DOHH2 (cell line): ENCODE results near the gene STARD3.

Experiments used
- H3F3A ChIP-seq: fragments of 200-600 bp; sonication (generic), shearing (Covaris generic); 2 replicates; pipeline ENCODE4 v1.6.0; 2016; ENCODE audit warnings: antibody characterized with exemption, mild to moderate bottlenecking; ENCODE audit not compliant: control insufficient read depth, insufficient read depth
- H3K27ac ChIP-seq: fragments of 200-600 bp; sonication (generic); 2 replicates; pipeline ENCODE4 v1.5.1; 2014; ENCODE audit warnings: low read depth, mild to moderate bottlenecking, low read length, moderate library complexity
- H3K27me3 ChIP-seq: fragments of 200-600 bp; sonication (generic); 2 replicates; pipeline ENCODE4 v1.6.1; 2014; ENCODE audit warnings: mild to moderate bottlenecking, low read length, mixed read lengths; ENCODE audit not compliant: control insufficient read depth
- H3K36me3 ChIP-seq: fragments of 200-600 bp; sonication (generic); 2 replicates; pipeline ENCODE4 v1.6.1; 2014; ENCODE audit warnings: mild to moderate bottlenecking, low read length, moderate library complexity, mixed read lengths; ENCODE audit not compliant: control insufficient read depth
- H3K4me1 ChIP-seq: fragments of 200-600 bp; sonication (generic); 2 replicates; pipeline ENCODE4 v1.6.1; 2014; ENCODE audit warnings: mild to moderate bottlenecking, low read length, mixed read lengths; ENCODE audit not compliant: control insufficient read depth
- H3K4me2 ChIP-seq: fragments of 200-600 bp; sonication (generic); 2 replicates; pipeline ENCODE4 v1.6.0; 2014; ENCODE audit warnings: mild to moderate bottlenecking, low read length, moderate library complexity
- H3K4me3 ChIP-seq: fragments of 200-600 bp; sonication (generic); 2 replicates; pipeline ENCODE4 v1.5.1; 2014; ENCODE audit warnings: mild to moderate bottlenecking, low read length, mixed read lengths
- H3K79me2 ChIP-seq: fragments of 200-600 bp; sonication (generic); 2 replicates; pipeline ENCODE4 v1.6.1; 2014; ENCODE audit warnings: mild to moderate bottlenecking, low read length, mixed read lengths; ENCODE audit not compliant: control insufficient read depth
- H3K9me2 ChIP-seq: fragments of 200-600 bp; sonication (generic); replicated peaks from 2 replicates; pipeline ENCODE4 v1.6.1; 2014; ENCODE audit warnings: mild to moderate bottlenecking, low read length, mixed read lengths; ENCODE audit not compliant: control insufficient read depth
- H3K9me3 ChIP-seq: fragments of 200-600 bp; sonication (generic); 2 replicates; pipeline ENCODE4 v1.6.1; 2014; ENCODE audit warnings: antibody characterized with exemption, low read length, mixed read lengths; ENCODE audit not compliant: control insufficient read depth, insufficient read depth
- H4K20me1 ChIP-seq: fragments of 200-600 bp; sonication (generic); 2 replicates; pipeline ENCODE4 v1.6.0; 2014; ENCODE audit warnings: low read depth, mild to moderate bottlenecking, antibody characterized with exemption, low read length, moderate library complexity; ENCODE audit not compliant: control insufficient read depth, insufficient read depth
- CTCF ChIP-seq: fragments of 200-600 bp; sonication (generic); IDR thresholded peaks from one replicate; pipeline ENCODE4 v1.5.1; 2014; ENCODE audit warnings: antibody characterized with exemption, mild to moderate bottlenecking, low read depth, low read length; ENCODE audit not compliant: poor library complexity, severe bottlenecking
- EZH2phosphoT487 ChIP-seq: fragments of 200-600 bp; sonication (generic); IDR thresholded peaks from 2 replicates; pipeline ENCODE4 v1.6.1; 2017; ENCODE audit warnings: borderline replicate concordance, mild to moderate bottlenecking, antibody characterized with exemption, low read length, moderate library complexity, mixed read lengths

STARD3 gene

GRCh38 chr17:39642291-39643074 lies 5.5 kb downstream of the STARD3 start:
- Histone ChIP-seq H4K20me1 (peaks cover 15% of the 10 kb centered on the region; the same call in 1 of the 2 replicates), H3K9me3 (no peaks in the 10 kb centered on the region), H3K79me2 (peaks cover 86% of the 10 kb centered on the region), H3K4me2 (no peak overlapping the region), H3K4me1 (peaks cover 12% of the 10 kb centered on the region), H3K27ac (no peak overlapping the region), H3K4me3 (no peak overlapping the region), H3K36me3 (peaks cover 9% of the 10 kb centered on the region; the same call in 1 of the 2 replicates), H3K27me3 (no peaks in the 10 kb centered on the region), H3F3A (no peaks in the 10 kb centered on the region), H3K9me2 (no peaks in the 10 kb centered on the region)
- TF ChIP-seq EZH2phosphoT487 (no peak), CTCF (no peak)

- no peaks in the 10 kb centered on the region for H3F3A ChIP-seq
- peaks cover 79% of the 10 kb centered on the region for H3K79me2 ChIP-seq
- H3K36me3 ChIP-seq, result peaks cover 8% of the 10 kb centered on the region; the same call in 1 of the 2 replicates
- H3K4me2 ChIP-seq, result no peak overlapping the region
- no peak overlapping the region for H3K27ac ChIP-seq
- no peaks in the 10 kb centered on the region for H3K9me3 ChIP-seq
- TF ChIP-seq EZH2phosphoT487 (no peak), CTCF (no peak)
- peaks cover 5% of the 10 kb centered on the region for H3K4me1 ChIP-seq
- H3K9me2 ChIP-seq, result no peaks in the 10 kb centered on the region
- H3K27me3 ChIP-seq, result no peaks in the 10 kb centered on the region
- peaks cover 15% of the 10 kb centered on the region; the same call in 1 of the 2 replicates for H4K20me1 ChIP-seq
- H3K4me3 ChIP-seq, result no peak overlapping the region
These were observed 6.3 kb downstream of the STARD3 start for GRCh38 chr17:39643271-39643670.

GRCh38 chr17:39647256-39647655 lies 10.3 kb downstream of the STARD3 start:
- Histone ChIP-seq H3K4me1 (no peaks in the 10 kb centered on the region; the same call in 1 of the 2 replicates), H3F3A (no peaks in the 10 kb centered on the region), H3K9me3 (no peaks in the 10 kb centered on the region), H3K36me3 (no peaks in the 10 kb centered on the region), H3K9me2 (no peaks in the 10 kb centered on the region), H3K4me2 (no peak overlapping the region), H3K27me3 (no peaks in the 10 kb centered on the region), H3K79me2 (peaks cover 48% of the 10 kb centered on the region), H4K20me1 (peaks cover 13% of the 10 kb centered on the region; the same call in 1 of the 2 replicates), H3K4me3 (no peak overlapping the region), H3K27ac (no peak overlapping the region)
- TF ChIP-seq CTCF (no peak), EZH2phosphoT487 (no peak)
